ENCODE data around the gene C9orf50.

DNA sequence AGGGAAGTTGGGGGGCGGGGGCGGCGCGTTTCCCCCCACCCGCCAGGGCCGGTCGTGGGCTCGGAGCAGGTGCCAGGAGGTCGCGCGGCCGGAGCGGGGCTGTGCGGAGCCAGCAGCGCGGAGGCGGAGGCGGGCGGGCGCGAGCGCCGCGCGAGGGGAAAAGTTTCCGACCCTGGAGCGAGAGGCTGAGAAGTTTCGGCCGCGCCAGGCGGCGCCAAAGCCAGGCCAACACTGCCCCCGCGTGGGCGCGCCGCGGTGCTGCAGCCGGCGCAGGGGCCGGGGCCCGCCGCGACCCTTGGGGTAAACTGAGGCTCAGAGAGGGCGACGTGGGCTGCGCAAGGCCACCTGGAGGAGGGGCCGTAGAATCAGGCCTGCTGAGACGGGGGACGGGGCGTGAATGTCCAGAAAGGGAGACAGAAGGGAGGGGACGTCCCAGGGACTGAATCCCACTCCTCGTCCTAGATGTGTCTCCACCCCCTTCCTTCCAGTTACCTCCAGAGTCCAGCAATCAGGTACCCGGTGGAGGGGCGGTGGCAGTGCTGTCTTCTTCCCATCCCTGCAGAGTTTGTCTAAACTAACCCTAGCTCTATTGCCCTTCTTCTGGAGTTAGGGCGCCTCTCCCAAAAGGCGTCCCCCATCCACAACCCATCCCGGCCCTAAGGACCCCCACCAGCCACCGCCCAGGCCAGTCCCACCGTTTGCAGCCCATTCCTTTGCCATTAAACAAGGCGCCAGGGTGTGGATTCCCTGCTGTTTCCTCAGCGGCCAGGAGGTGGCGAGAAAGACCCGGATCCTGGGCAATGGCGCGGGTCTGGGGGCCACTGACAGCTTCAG is 10.2 kb downstream of the C9orf50 start:
- TF ChIP-seq POLR2A (IDR thresholded peaks at IDR 0.05; ENCODE audit: low read depth, low read length): no peak
- TF ChIP-seq POLR2AphosphoS5 (IDR thresholded peaks at IDR 0.05; ENCODE audit: low read depth, low read length): no peak
- no peak for TF ChIP-seq TAF1 (IDR thresholded peaks at IDR 0.05; ENCODE audit: borderline replicate concordance, low read depth, low read length)
